H1 (cell line): ENCODE measurements around the gene NEUROG1. TPM values are rescaled to one million over a fixed set of nuclear protein-coding genes. Genes with fewer than 3 reads are reported as not detected.

Experiments used
- CTCF ChIA-PET: fragments of 300-600 bp; sonication (Branson Sonifier 250); formaldehyde crosslinking; loops from one replicate; lab custom pipeline; 2021; ENCODE audit not compliant: partially characterized antibody; lab: Charles Lee
- POLR2A ChIA-PET: fragments of 300-600 bp; sonication (Branson Sonifier 250); formaldehyde crosslinking; loops from one replicate; lab custom pipeline; 2021; ENCODE audit warnings: inconsistent platforms; ENCODE audit not compliant: partially characterized antibody; lab: Charles Lee
- DNase-seq, 2 experiments: peaks; one replicate each; pipeline versions ENCODE4 v3.0.0 to v3.0.0-alpha.2; 2010 to 2022; ENCODE audit warnings: low spot score in 2 of 2, low read depth in 1 of 2, mixed read lengths in 1 of 2
- FAIRE-seq: peaks from 2 replicates; lab custom pipeline; 2011; peaks lifted over from hg19 to GRCh38; lab: Jason Lieb, UNC
- H2AFZ ChIP-seq: 2 replicates; pipeline ENCODE4 v1.8.1; 2012; ENCODE audit warnings: low read length, inconsistent platforms
- H2AK5ac ChIP-seq: 2 replicates; pipeline ENCODE4 v1.6.1; 2013; ENCODE audit warnings: low read depth, low read length
- H2BK120ac ChIP-seq: replicated peaks from 2 replicates; pipeline ENCODE3; 2013; ENCODE audit warnings: low read depth, low read length, inconsistent platforms
- H2BK12ac ChIP-seq: 2 replicates; pipeline ENCODE4 v1.6.1; 2013; ENCODE audit warnings: low read depth, low read length
- H2BK15ac ChIP-seq: 2 replicates; pipeline ENCODE4 v1.6.1; 2013; ENCODE audit warnings: low read length
- H2BK20ac ChIP-seq: 2 replicates; pipeline ENCODE4 v1.6.1; 2013; ENCODE audit warnings: low read length
- H2BK5ac ChIP-seq: 2 replicates; pipeline ENCODE4 v1.6.1; 2013; ENCODE audit warnings: low read depth, low read length
- H3K14ac ChIP-seq: 2 replicates; pipeline ENCODE4 v1.6.1; 2013; ENCODE audit warnings: inconsistent platforms; ENCODE audit not compliant: insufficient read length
- H3K18ac ChIP-seq: 2 replicates; pipeline ENCODE4 v1.6.1; 2013; ENCODE audit warnings: low read length; ENCODE audit errors: extremely low read depth
- H3K23ac ChIP-seq: 2 replicates; pipeline ENCODE4 v1.6.1; 2013; ENCODE audit warnings: inconsistent platforms; ENCODE audit not compliant: insufficient read length
- H3K23me2 ChIP-seq: 2 replicates; pipeline ENCODE4 v1.6.1; 2013; ENCODE audit warnings: low read depth, low read length
- H3K27ac ChIP-seq: 2 replicates; pipeline ENCODE4 v1.6.1; 2011; ENCODE audit warnings: low read depth, low read length, inconsistent platforms
- H3K27me3 ChIP-seq, 4 experiments: replicated peaks in 1 of 4; 1 replicate in 1 of 4; 2 replicates in 3 of 4; pipeline versions ENCODE4 v1.6.1 to v1.8.1; 2011 to 2013; ENCODE audit warnings: low read length in 3 of 4, mild to moderate bottlenecking in 3 of 4, inconsistent platforms in 2 of 4, mixed read lengths in 2 of 4, moderate library complexity in 1 of 4; ENCODE audit not compliant: control insufficient read depth in 3 of 4, insufficient read depth in 3 of 4; ENCODE audit errors: extremely low read depth in 1 of 4
- H3K36me3 ChIP-seq, 4 experiments: 2 replicates each; pipeline versions ENCODE4 v1.6.1 to v1.8.1; 2011 to 2013; ENCODE audit warnings: mild to moderate bottlenecking in 4 of 4, low read length in 3 of 4, moderate library complexity in 2 of 4, control low read depth in 1 of 4, inconsistent platforms in 1 of 4; ENCODE audit not compliant: insufficient read depth in 4 of 4, control insufficient read depth in 2 of 4
- H3K4ac ChIP-seq: replicated peaks from 2 replicates; pipeline ENCODE3; 2013; ENCODE audit warnings: low read length, low read depth, mixed read lengths, inconsistent platforms; ENCODE audit not compliant: insufficient read length
- H3K4me1 ChIP-seq, 4 experiments: replicated peaks in 1 of 4; 1 replicate in 1 of 4; 2 replicates in 3 of 4; pipeline versions ENCODE4 v1.6.1 to v1.8.1; 2011 to 2013; ENCODE audit warnings: low read length in 3 of 4, inconsistent platforms in 2 of 4, mixed read lengths in 1 of 4; ENCODE audit not compliant: insufficient read depth in 4 of 4, control insufficient read depth in 3 of 4
- H3K4me2 ChIP-seq, 2 experiments: 2 replicates each; pipeline versions ENCODE4 v1.6.1 to v1.8.1; 2011 to 2013; ENCODE audit warnings: low read depth in 2 of 2, low read length in 2 of 2, control low read depth in 1 of 2, inconsistent platforms in 1 of 2, mild to moderate bottlenecking in 1 of 2; ENCODE audit not compliant: insufficient read depth in 1 of 2
- H3K4me3 ChIP-seq, 4 experiments: fragments of 200-600, 300-600 bp in 1 of 4; sonication (generic), shearing (Covaris generic), sonication (Bioruptor Twin) in 1 of 4; 2 replicates each; pipeline versions ENCODE4 v1.5.1 to v1.8.1; 2011 to 2016; ENCODE audit warnings: low read length in 4 of 4, low read depth in 3 of 4, control low read depth in 2 of 4, inconsistent platforms in 2 of 4, mild to moderate bottlenecking in 2 of 4, mixed read lengths in 1 of 4, moderate library complexity in 1 of 4; ENCODE audit not compliant: insufficient read depth in 2 of 4; ENCODE audit errors: extremely low read depth in 1 of 4
- H3K56ac ChIP-seq: replicated peaks from 2 replicates; pipeline ENCODE3; 2013; ENCODE audit warnings: low read depth, mild to moderate bottlenecking, mixed read lengths, low read length, inconsistent platforms; ENCODE audit not compliant: insufficient read length
- H3K79me1 ChIP-seq: 2 replicates; pipeline ENCODE4 v1.6.1; 2013; ENCODE audit warnings: low read depth, low read length, control low read depth
- H3K79me2 ChIP-seq, 2 experiments: 2 replicates each; pipeline versions ENCODE4 v1.6.1 to v1.8.1; 2012 to 2013; ENCODE audit warnings: low read length in 2 of 2, mild to moderate bottlenecking in 2 of 2, inconsistent platforms in 1 of 2; ENCODE audit not compliant: insufficient read depth in 2 of 2, control insufficient read depth in 1 of 2
- H3K9ac ChIP-seq, 4 experiments: replicated peaks in 1 of 4; 1 replicate in 1 of 4; 2 replicates in 3 of 4; pipeline versions ENCODE4 v1.6.1 to v1.8.1; 2011 to 2013; ENCODE audit warnings: low read depth in 3 of 4, low read length in 3 of 4, control low read depth in 2 of 4, mild to moderate bottlenecking in 2 of 4, moderate library complexity in 2 of 4, inconsistent platforms in 1 of 4; ENCODE audit errors: extremely low read depth in 1 of 4
- H3K9me3 ChIP-seq, 2 experiments: 2 replicates each; pipeline versions ENCODE4 v1.6.1 to v1.8.1; 2012 to 2013; ENCODE audit warnings: mild to moderate bottlenecking in 2 of 2, moderate library complexity in 2 of 2, control low read depth in 1 of 2, inconsistent platforms in 1 of 2, low read depth in 1 of 2, low read length in 1 of 2, mixed read lengths in 1 of 2; ENCODE audit not compliant: insufficient read depth in 2 of 2
- H4K20me1 ChIP-seq, 2 experiments: replicated peaks in 1 of 2; 2 replicates each; pipeline versions ENCODE3 to v1.8.1; 2011 to 2013; ENCODE audit warnings: inconsistent platforms in 2 of 2, low read length in 2 of 2, mild to moderate bottlenecking in 1 of 2; ENCODE audit not compliant: insufficient read depth in 2 of 2, control insufficient read depth in 1 of 2
- H4K5ac ChIP-seq: 2 replicates; pipeline ENCODE4 v1.6.1; 2013; ENCODE audit warnings: low read length, low read depth, mixed read lengths, inconsistent platforms; ENCODE audit not compliant: insufficient read length
- H4K8ac ChIP-seq: 2 replicates; pipeline ENCODE4 v1.8.0; 2013; ENCODE audit warnings: mild to moderate bottlenecking, moderate library complexity, low read length, inconsistent platforms; ENCODE audit not compliant: insufficient read depth; ENCODE audit errors: extremely low read depth
- H4K91ac ChIP-seq: replicated peaks from 2 replicates; pipeline ENCODE3; 2013; ENCODE audit warnings: low read length, mixed read lengths, inconsistent platforms; ENCODE audit not compliant: insufficient read length
- CHD2 ChIP-seq: IDR thresholded peaks from 2 replicates; pipeline ENCODE4 v1.6.1; 2012; ENCODE audit warnings: low read length, improper control_type of control experiment
- MAX ChIP-seq: IDR thresholded peaks from 2 replicates; pipeline ENCODE4 v1.6.1; 2012; ENCODE audit warnings: inconsistent platforms
- POLR2AphosphoS5 ChIP-seq: IDR thresholded peaks from 2 replicates; pipeline ENCODE4 v1.6.1; 2011; ENCODE audit warnings: low read depth, low read length
- SIX5 ChIP-seq: IDR thresholded peaks from 2 replicates; pipeline ENCODE4 v1.6.1; 2011; ENCODE audit warnings: mild to moderate bottlenecking, low read depth, low read length
- SP1 ChIP-seq: IDR thresholded peaks from 2 replicates; pipeline ENCODE4 v1.6.1; 2011; ENCODE audit warnings: low read depth, low read length
- SUZ12 ChIP-seq: fragments of 200-600 bp; sonication (generic); IDR thresholded peaks from 2 replicates; pipeline ENCODE4 v1.6.1; 2012; ENCODE audit warnings: mild to moderate bottlenecking, inconsistent platforms, low read length, moderate library complexity, mixed read lengths
- TBP ChIP-seq: IDR thresholded peaks from 2 replicates; pipeline ENCODE4 v1.6.1; 2011; ENCODE audit warnings: low read depth, low read length, improper control_type of control experiment
- USF2 ChIP-seq: IDR thresholded peaks from 2 replicates; pipeline ENCODE4 v1.6.1; 2011; ENCODE audit warnings: low read length, improper control_type of control experiment
- WGBS, 2 experiments: shearing (Covaris generic) in 1 of 2; methylation state at CpG; one replicate each; pipeline versions ENCODE4 v1.1.6 to v1.1.7; 2013 to 2015; ENCODE audit warnings: low lambda C conversion rate in 2 of 2, mixed read lengths in 2 of 2, inconsistent platforms in 1 of 2, low coverage in 1 of 2, missing lambda C conversion rate in 1 of 2; ENCODE audit not compliant: insufficient replicate concordance in 2 of 2, insufficient coverage in 1 of 2, insufficient read length in 1 of 2; ENCODE audit errors: extremely low coverage in 1 of 2, missing lambda C conversion rate in 1 of 2; 5-methylcytosine and 5-hydroxymethylcytosine counted together
- polyA plus RNA-seq, 7 experiments: library from polyadenylated mRNA; depleted of rRNA in 3 of 7; stranded (reverse) in 5 of 7; unstranded in 2 of 7; fragments of >200 nt in 5 of 7; fragments of 200-250 nt in 2 of 7; gene quantifications; 1 replicate in 5 of 7; 2 replicates in 1 of 7; 4 replicates in 1 of 7; pipeline versions ENCODE4 v1.2.1 to v1.2.3, GENCODE V29; 2011 to 2013; ENCODE audit warnings: missing spikeins in 2 of 7, mixed read lengths in 2 of 7
- total RNA-seq: library from RNA; stranded (reverse); fragmentation: NEBNext Ultra II Directional; extraction: Animal tissue kit (Norgen Biotek cat#: 25700); gene quantifications from 2 replicates; pipeline ENCODE4 v1.2.1, GENCODE V29; 2021

The NEUROG1 gene
- total and polyA plus RNA-seq, 2 of the 8 experiments (the other 6 are each of a cell fraction or from before 2014, with no cell fraction given): not detected

DNA sequence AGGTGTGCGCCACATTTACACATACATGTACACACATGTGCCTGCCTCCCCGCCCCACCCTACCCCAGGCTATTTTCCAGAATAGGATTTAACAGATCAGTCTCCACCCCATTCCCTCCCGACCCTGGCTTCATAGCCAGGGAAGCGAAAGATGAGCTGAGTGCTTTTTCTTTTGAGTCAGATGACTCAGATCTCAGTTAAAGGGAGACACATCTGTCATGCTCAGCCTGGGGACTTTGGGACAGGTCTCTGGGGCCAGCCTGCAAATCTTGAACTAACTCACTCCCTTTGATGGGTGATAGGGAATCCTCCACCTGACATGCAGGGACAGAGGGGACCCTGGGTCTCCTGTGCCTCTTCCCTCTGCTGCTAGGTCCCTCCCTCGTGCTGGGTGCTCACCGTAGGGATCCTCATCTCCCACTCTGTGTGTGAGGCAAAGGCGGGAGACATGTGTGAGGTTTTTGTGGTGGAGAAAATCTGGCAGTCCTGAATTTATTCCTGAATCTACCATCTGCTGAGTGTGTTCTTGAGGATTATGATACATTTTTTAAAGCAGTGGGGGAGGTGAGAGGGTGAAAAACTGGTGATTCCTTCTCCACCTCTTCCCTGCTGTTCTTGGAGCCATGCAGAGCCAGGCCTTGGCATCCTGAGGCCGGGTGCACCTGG is 37.7 kb downstream of the NEUROG1 start:
- WGBS, 2 experiments: 77% methylated on average over 6 of the region's 8 CpGs; no CpG with 5 or more reads in 1 of the 2 experiments
- peaks cover 23 to 63% (median 45%) of the 10 kb centered on the region in 4 experiments for H3K27me3 ChIP-seq

More for the DNA sequence above, 37.7 kb downstream of the NEUROG1 start:
- Histone ChIP-seq H2BK120ac (no peak overlapping the region), H3K79me2 (no peaks in the 10 kb centered on the region), H3K56ac (no peak overlapping the region), H3K4me3 (no peak overlapping the region), H3K18ac (no peak overlapping the region; the same call in 1 of the 2 replicates), H3K36me3 (no peaks in the 10 kb centered on the region), H4K5ac (no peak overlapping the region), H4K20me1 (peaks cover 0 to 3% of the 10 kb centered on the region in 2 experiments), H3K4me1 (peaks cover 0 to 7% (median 4%) of the 10 kb centered on the region in 4 experiments; a peak in 6 of 7 replicates), H3K9me3 (no peaks in the 10 kb centered on the region), H3K4ac (no peak overlapping the region), H3K79me1 (no peaks in the 10 kb centered on the region), H2BK5ac (no peak overlapping the region), H2AK5ac (no peak overlapping the region), H4K91ac (no peak overlapping the region)
- ChIA-PET CTCF (interaction anchor here (0.6 to 2.7 kb wide), 8 partner anchors 12 to 347 kb away, joined by 3 to 8 read pairs (median 6); no protein-coding TSS in a partner anchor), POLR2A (no interaction called here)
- TF ChIP-seq TBP (no peak), SP1 (no peak), MAX (no peak), SIX5 (no peak), USF2 (no peak), SUZ12 (no peak), POLR2AphosphoS5 (no peak), CHD2 (no peak)
- TF ChIP-seq, all 59 proteins: peak for 0
- Histone ChIP-seq H3K23ac (no peak overlapping the region), H2BK20ac (no peak overlapping the region), H2BK15ac (no peak overlapping the region), H3K27ac (no peak overlapping the region), H3K14ac (no peak overlapping the region), H3K23me2 (no peaks in the 10 kb centered on the region), H2BK12ac (0 out of 2 replicates have a peak overlapping the region, but pooled peaks have one; percentile 39), H3K4me2 (peak overlapping the region in 1 of 2 experiments; percentile 8; a peak in 2 of 4 replicates), H2AFZ (no peak overlapping the region), H3K9ac (no peak overlapping the region), H4K8ac (no peak overlapping the region)
- DNase-seq (no peak), FAIRE-seq (no peak)
